Heart right ventricle (tissue), 16 donors: ENCODE data around the gene GUK1. TPM values are rescaled to one million over a fixed set of nuclear protein-coding genes. Genes with fewer than 3 reads are reported as not detected.

Source experiments
- ATAC-seq, 8 donors: fragments of 200-7000 bp; cut with Tn5 transposase; one replicate each; pipeline ENCODE4 v1.9.1; 2020; ENCODE audit warnings: mild to moderate bottlenecking in 8 of 8, moderate library complexity in 8 of 8, moderate number of reproducible peaks in 1 of 8
- DNase-seq, 2 donors: peaks; one replicate each; pipeline ENCODE4 v3.0.0-alpha.2; 2020
- H3K27ac ChIP-seq, 10 donors: fragments of 200-600 bp; sonication (generic) in 2 of 10; one replicate each; pipeline versions ENCODE4 v1.5.0 to v1.8.0; 2020 to 2022; ENCODE audit warnings: mild to moderate bottlenecking in 3 of 10
- H3K27me3 ChIP-seq, 7 donors: fragments of 200-600 bp; one replicate each; pipeline ENCODE4 v1.8.0; 2021 to 2022; ENCODE audit warnings: mild to moderate bottlenecking in 2 of 7
- H3K36me3 ChIP-seq, 9 donors: fragments of 200-600 bp; sonication (generic) in 1 of 9; one replicate each; pipeline versions ENCODE4 v1.5.0 to v1.8.0; 2020 to 2022; ENCODE audit warnings: mild to moderate bottlenecking in 2 of 9
- H3K4me1 ChIP-seq, 9 donors: fragments of 200-600 bp; sonication (generic) in 1 of 9; one replicate each; pipeline versions ENCODE4 v1.5.0 to v1.8.0; 2020 to 2022; ENCODE audit warnings: mild to moderate bottlenecking in 4 of 9
- H3K4me3 ChIP-seq, 10 donors: fragments of 200-600 bp; sonication (generic) in 2 of 10; one replicate each; pipeline versions ENCODE4 v1.5.0 to v1.8.0; 2020 to 2022; ENCODE audit warnings: mild to moderate bottlenecking in 7 of 10, moderate library complexity in 2 of 10
- H3K9me3 ChIP-seq, 11 donors: fragments of 200-600 bp in 10 of 11; sonication (generic) in 2 of 11; one replicate each; pipeline versions ENCODE4 v1.5.0 to v1.8.0; 2013 to 2022; ENCODE audit warnings: mild to moderate bottlenecking in 2 of 11, control low read depth in 1 of 11, moderate library complexity in 1 of 11
- WGBS, 2 donors: extraction: QIAGEN DNeasy Blood & Tissue Kit; methylation state at CpG; one replicate each; pipeline ENCODE4 v1.1.7; 2013; ENCODE audit warnings: inconsistent platforms in 1 of 2; 5-methylcytosine and 5-hydroxymethylcytosine counted together
- intact Hi-C, 10 donors: fragments of 100-400 bp; cut with DNase I; formaldehyde crosslinking; loops; one replicate each; pipeline versions ENCODE4 v1.11.1 to v1.14.2; 2022
- polyA plus RNA-seq, 2 donors: library from polyadenylated mRNA; stranded (reverse); fragments of 200-250 nt; gene quantifications; one replicate each; pipeline ENCODE4 v1.2.3, GENCODE V29; 2013
- total RNA-seq, 10 donors: library from RNA; stranded (reverse); fragmentation: NEBNext Ultra II Directional in 3 of 10; extraction: Animal tissue kit (Norgen Biotek cat#: 25700) in 3 of 10; gene quantifications; one replicate each; pipeline versions ENCODE4 v1.2.1 to v1.2.4, GENCODE V29; 2021 to 2023
- TF ChIP-seq, protein P1 (sequence below), 9 donors: fragments of 200-600 bp; sonication (generic) in 2 of 9; IDR thresholded peaks; one replicate each; pipeline versions ENCODE4 v1.5.0 to v1.8.0; 2021 to 2022; ENCODE audit warnings: antibody characterized with exemption in 9 of 9, mild to moderate bottlenecking in 5 of 9, moderate library complexity in 1 of 9
- donor health status: Arrhythmogenic right ventricular cardiomyopathy.
- donor health status: ischemic (EF 13 %, LVEDD 7.1; RV severe dilation, severe dysfunction).
- donor health status: healthy with polysubstance abuse.
- donor health status: DM: no; HTN: yes; CAD: no.
- donor health status: DM: no; HTN: no; CAD: no.
- donor health status: ischemic (EF 25% LVEDD 6.9; RV normal size, moderate dysfunction).
- donor health status: ischemic (EF 25% LVEDD 5.7; RV mildly dilated, moderate dysfunction).
- donor health status: healthy.
- donor health status: DM: yes; HTN: yes; CAD: no.
- donor health status: Ischemic cardiomyopathy.
- donor health status: ischemic (EF 35%, LVEDD 5.7; RV mildly dilated, moderate dysfunction).
- donor health status: nonischemic (EF 11% LVEDD 7.7; RV severe dilation, severe dysfunction).
- donor health status: DM: yes; HTN: yes; CAD: no.
- donor health status: PGD.
- donor health status: ischemic (EF 29% LVEDD 5.4; RV normal size, mild dysfunction).
- donor health status: nonischemic (EF 23%, LVEDD 6.1; RV moderate dilation, normal function).

Gene GUK1
- total and polyA plus RNA-seq, 12 donors: 121 to 474 (median 169) TPM

DNA sequence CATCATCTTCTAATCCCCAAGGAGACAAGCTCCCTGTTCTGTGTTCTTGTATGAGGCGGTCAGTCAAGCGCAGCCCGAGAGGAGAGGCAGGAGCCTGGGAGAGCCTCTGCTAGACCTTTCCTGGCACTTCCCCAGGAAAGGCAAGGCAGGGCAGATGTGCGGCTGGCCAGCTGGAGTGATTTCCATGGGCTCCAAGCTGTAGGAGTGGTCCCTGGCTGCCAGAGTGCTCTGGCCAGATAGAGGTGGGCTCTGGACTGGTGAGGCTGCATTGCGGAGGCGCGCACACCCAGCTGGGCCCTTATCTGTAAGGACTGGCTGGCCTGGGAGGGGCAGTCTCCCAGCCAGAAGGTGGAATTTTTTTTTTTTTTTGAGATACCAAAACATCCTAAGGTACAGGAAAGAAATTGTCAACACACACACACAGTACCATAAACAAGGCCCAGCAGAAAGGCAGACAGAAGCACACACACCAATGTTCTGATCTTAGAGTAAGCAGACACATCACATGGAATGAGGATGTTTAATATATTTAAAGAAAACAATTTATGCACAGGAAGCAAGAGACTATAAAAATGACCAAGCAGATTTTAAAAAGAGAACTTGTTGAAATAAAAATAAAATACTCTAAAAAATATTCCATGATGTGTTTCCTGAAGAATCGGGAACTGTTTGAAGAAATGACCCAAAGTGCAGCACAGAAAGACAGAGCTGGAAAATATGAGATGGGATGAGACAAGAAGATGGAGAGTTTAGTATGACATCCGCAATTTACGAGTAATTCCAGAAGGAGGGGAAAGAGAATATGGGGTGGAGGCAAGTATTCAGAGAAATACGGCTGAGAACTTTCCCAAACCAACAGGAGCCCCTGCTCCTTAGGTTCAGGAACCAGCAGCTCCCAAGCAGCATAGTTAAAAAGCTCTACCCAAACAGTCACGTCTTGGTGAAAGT lies 38.9 kb downstream of the GUK1 start:
- intact Hi-C loops: loop anchor here in 1 of 10 donors (10.0 kb wide), 1 partner anchor 54 kb away; no protein-coding TSS in a partner anchor
- ATAC-seq (no peak), DNase-seq (no peak)
- Histone ChIP-seq H3K27ac (peak overlapping the region in 1 of 10 donors; percentile 7), H3K4me1 (peaks cover 0 to 31% (median 9%) of the 10 kb centered on the region in 9 donors), H3K4me3 (no peak overlapping the region), H3K9me3 (no peaks in the 10 kb centered on the region), H3K27me3 (no peaks in the 10 kb centered on the region), H3K36me3 (peaks cover 0 to 24% (median 3%) of the 10 kb centered on the region in 9 donors)
- TF ChIP-seq, protein P1, sequence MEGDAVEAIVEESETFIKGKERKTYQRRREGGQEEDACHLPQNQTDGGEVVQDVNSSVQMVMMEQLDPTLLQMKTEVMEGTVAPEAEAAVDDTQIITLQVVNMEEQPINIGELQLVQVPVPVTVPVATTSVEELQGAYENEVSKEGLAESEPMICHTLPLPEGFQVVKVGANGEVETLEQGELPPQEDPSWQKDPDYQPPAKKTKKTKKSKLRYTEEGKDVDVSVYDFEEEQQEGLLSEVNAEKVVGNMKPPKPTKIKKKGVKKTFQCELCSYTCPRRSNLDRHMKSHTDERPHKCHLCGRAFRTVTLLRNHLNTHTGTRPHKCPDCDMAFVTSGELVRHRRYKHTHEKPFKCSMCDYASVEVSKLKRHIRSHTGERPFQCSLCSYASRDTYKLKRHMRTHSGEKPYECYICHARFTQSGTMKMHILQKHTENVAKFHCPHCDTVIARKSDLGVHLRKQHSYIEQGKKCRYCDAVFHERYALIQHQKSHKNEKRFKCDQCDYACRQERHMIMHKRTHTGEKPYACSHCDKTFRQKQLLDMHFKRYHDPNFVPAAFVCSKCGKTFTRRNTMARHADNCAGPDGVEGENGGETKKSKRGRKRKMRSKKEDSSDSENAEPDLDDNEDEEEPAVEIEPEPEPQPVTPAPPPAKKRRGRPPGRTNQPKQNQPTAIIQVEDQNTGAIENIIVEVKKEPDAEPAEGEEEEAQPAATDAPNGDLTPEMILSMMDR (IDR thresholded peaks at IDR 0.05): no peak
- WGBS, 2 donors: 78% methylated on average over 12 of the region's 12 CpGs

DNA sequence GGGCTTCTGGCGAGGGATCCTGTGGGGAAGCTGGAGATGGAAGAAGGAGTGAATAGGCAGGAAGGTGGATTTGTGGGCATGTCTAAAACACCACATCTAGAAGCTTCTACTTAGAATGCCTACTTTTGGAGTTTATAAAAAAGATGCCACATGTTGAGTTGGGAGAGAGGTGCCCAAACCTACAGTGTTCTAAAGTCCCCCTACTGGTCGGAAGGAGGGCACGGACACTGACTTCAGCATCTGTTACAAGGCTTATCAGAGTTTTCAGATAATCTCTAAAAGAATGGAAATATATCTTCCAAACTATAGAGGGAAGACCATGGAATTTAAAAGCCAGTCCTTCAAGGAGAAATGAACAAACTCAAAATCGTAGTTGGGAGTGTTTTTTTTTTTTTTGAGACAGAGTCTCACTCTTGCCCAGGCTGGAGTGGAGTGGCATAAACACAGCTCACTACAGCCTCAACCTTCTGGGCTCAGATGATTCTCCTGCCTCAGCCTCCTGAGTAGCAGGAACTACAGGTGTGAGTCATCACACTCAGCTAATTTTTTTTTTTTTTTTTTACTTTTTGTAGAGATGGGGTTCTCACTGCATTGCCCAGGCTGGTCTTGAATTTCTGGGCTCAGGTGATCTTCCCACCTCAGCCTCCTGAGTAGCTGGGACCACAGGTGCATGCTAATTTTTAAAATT lies 40.3 kb downstream of the GUK1 start:
- DNase-seq (no peak), ATAC-seq (no peak)
- intact Hi-C loops: no loop called here
- H3K4me3 ChIP-seq: no peak overlapping the region
- peaks cover 0 to 16% (median 3%) of the 10 kb centered on the region in 9 donors for H3K36me3 ChIP-seq
- H3K27ac ChIP-seq: no peak overlapping the region
- H3K9me3 ChIP-seq: no peaks in the 10 kb centered on the region
- TF ChIP-seq, protein P1 (IDR thresholded peaks at IDR 0.05): peak in 7 of 9 donors; percentile 9 to 31 (median 21)
- peaks cover 0 to 31% (median 9%) of the 10 kb centered on the region in 9 donors for H3K4me1 ChIP-seq
- no peaks in the 10 kb centered on the region for H3K27me3 ChIP-seq
- 81 to 88% methylated on average over 4 of the region's 4 CpGs for WGBS, 2 donors

DNA sequence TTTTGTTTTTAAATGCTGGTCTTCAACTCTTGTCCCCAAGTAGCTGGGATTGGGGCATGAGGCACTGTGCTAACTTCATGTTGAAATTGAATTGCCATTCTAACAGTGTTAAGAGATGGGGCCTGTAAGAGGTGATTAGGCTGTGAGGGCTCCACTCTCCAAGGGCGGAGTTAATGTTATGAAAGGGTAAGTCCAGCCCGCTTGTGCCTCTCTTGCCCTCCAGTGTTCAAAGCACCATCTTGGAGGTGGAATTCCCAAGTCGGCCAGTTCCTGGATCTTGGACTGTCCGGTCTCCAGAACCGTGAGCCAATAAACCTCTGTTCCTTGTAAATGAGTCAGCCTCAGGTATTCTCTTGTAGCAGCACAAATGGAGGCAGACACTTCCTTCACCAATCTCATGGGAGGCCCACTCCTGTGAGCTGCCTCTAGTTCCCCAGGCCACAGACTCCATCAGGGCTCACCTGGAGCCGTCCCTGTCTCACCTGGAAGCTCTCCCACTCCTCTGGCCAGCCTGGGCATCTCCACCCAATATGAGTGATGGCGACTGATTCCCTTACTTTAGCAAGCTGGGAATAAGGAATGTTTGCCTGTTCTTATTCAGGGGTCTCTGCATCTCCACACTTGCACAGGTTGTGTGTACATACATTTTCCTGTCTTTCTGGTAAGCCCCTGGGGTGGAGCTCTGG lies 41.0 kb downstream of the GUK1 start:
- H3K27ac ChIP-seq: no peak overlapping the region
- H3K4me3 ChIP-seq: no peak overlapping the region
- 92 to 96% methylated on average over 7 of the region's 7 CpGs for WGBS, 2 donors
- TF ChIP-seq, protein P1 (IDR thresholded peaks at IDR 0.05): no peak
- H3K9me3 ChIP-seq: no peaks in the 10 kb centered on the region
- DNase-seq (no peak), ATAC-seq (no peak)
- peaks cover 0 to 17% (median 0%) of the 10 kb centered on the region in 9 donors for H3K36me3 ChIP-seq
- intact Hi-C loops: no loop called here
- H3K4me1 ChIP-seq: peaks cover 0 to 26% (median 8%) of the 10 kb centered on the region in 9 donors
- no peaks in the 10 kb centered on the region for H3K27me3 ChIP-seq

DNA sequence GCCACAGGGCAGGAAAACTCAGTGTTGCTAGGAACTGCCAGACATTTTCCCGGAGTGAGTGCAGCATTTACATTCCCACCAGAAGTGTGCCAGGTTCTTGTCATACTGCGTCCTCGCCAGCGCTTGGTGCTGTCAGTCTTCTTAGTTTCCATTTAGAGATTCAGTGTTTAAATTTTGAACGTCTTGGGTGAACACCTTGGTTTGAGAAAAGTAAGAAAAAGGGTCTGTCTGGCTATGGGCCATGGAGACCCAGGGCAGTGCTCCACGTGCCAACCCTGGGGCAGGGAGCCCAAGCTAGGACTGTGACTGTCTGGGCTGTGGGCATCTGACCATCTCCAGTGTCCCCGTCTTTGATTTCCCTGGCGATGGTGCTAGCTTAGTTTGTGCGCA lies 41.6 kb downstream of the GUK1 start:
- ATAC-seq (peak in 1 of 8 donors; percentile 41), DNase-seq (no peak)
- Histone ChIP-seq H3K36me3 (peaks cover 0 to 18% (median 0%) of the 10 kb centered on the region in 9 donors), H3K27ac (no peak overlapping the region), H3K27me3 (no peaks in the 10 kb centered on the region), H3K4me1 (peaks cover 0 to 20% (median 6%) of the 10 kb centered on the region in 9 donors), H3K4me3 (no peak overlapping the region), H3K9me3 (no peaks in the 10 kb centered on the region)
- TF ChIP-seq, protein P1 (IDR thresholded peaks at IDR 0.05): peak in 1 of 9 donors; percentile 20
- intact Hi-C loops: no loop called here
- WGBS, 2 donors: 88 to 91% methylated on average over 9 of the region's 9 CpGs
